ENCODE results near the gene TMEM43. TPM values are rescaled to one million over a fixed set of nuclear protein-coding genes. Genes with fewer than 3 reads are reported as not detected.

TMEM43 gene
- total RNA-seq, 1 donor from 2014 or later, result 39.2 TPM

DNA sequence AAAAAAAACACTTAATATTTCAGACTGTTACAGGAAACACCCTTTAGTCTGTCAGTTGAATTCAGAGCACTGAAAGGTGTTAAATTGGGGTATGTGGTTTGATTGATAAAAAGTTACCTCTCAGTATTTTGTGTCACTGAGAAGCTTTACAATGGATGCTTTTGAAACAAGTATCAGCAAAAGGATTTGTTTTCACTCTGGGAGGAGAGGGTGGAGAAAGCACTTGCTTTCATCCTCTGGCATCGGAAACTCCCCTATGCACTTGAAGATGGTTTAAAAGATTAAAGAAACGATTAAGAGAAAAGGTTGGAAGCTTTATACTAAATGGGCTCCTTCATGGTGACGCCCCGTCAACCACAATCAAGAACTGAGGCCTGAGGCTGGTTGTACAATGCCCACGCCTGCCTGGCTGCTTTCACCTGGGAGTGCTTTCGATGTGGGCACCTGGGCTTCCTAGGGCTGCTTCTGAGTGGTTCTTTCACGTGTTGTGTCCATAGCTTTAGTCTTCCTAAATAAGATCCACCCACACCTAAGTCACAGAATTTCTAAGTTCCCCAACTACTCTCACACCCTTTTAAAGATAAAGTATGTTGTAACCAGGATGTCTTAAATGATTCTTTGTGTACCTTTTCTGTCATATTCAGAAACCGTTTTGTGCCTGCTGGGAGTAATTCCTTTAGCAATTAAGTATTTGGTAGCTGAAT, 17.9 kb downstream of the TMEM43 start:
- intact Hi-C loops (cut with micrococcal nuclease), result no loop called here

DNA sequence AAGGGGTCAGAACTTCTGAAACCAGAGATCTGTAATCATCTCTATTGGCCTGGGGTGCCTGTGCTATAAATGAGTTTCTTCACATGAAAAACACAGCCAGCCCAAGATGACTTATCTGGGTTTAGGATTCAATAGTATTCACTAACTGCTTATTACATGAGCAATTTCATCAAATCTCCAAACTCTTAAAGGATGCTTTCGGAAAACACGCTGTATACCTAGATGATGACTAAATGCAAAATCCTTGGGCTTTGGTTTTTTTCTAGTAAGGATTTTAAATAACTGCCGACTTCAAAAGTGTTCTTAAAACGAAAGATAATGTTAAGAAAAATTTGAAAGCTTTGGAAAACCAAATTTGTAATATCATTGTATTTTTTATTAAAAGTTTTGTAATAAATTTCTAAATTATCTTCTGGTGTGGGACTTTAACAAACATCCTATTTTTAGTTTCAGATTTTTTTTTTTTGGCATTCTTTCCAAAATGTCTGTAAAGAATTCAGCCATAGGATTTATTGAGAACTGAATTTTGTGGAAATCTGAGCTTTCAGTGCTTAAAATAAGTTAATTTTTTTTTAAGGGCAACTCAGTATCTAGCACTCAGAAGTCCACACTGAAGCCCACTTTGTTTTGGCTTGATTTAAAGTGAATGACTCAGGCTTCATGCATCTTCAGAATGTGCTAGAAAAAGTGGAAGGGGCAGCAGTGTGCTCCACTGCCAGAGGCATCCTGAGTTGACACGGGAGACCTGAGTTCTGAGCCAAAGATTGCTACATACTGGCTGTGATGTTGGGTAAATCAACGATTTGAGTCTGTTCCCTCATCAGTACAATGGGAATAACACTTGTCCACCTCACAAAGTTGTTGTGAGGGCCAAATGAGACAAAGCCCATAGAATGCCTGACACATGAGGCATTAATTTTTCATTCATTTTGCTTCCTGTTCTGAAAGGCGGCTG, 18.7 kb downstream of the TMEM43 start:
- no peak for DNase-seq (ENCODE audit: low spot score)

More for the DNA sequence above, 17.9 kb downstream of the TMEM43 start:
- peak; percentile 59 for DNase-seq (ENCODE audit: low spot score)
- Mint-ChIP-seq H3K9me3 (no peaks in the 10 kb centered on the region), H3K4me3 (ENCODE audit: low read depth) (no peak overlapping the region), H3K36me3 (ENCODE audit: low read depth) (peaks cover 66% of the 10 kb centered on the region), H3K27ac (peak overlapping the region; percentile 85), H3K4me1 (ENCODE audit: low read depth) (peaks cover 29% of the 10 kb centered on the region), H3K27me3 (ENCODE audit: low read depth) (no peaks in the 10 kb centered on the region)

DNA sequence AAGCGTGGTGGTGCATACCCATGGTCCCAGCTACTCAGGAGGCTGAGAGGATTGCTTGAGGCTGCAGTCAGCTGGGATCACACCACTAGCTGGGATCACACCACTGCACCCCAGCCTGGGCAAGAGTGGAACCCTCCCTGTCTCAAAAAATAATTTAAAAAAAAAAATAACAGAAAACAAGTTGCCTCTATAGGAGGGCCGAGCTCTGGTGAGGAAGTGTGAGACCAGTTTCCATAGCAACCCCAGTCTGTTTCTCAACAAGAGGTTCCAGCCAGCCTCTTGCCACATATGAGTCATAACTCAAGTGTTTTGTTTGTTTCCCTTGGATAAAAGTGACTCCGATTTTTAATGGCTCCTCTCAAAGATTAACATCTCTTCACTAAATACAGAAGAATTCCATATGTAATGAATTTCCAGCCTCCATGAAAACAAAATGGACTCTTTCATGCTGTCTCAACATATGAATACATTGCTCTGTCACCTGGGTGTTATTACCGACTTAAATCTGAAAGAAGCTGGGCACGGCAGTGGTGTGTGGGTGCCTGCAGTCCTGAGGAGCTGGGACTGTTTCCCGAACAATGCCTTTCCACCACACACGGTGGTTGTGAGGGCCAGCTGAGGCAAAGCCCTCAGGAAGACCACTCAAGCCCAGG, 19.7 kb downstream of the TMEM43 start:
- peaks cover 56% of the 10 kb centered on the region for H3K36me3 Mint-ChIP-seq (ENCODE audit: low read depth)

More for the DNA sequence above, 18.7 kb downstream of the TMEM43 start:
- intact Hi-C loops (cut with micrococcal nuclease), result loop anchor here (1.0 kb wide), 2 partner anchors 18 to 35 kb away; partner anchors contain the start of genes LSM3, TMEM43 and XPC
- H3K9me3 Mint-ChIP-seq, result no peaks in the 10 kb centered on the region
- peak overlapping the region; percentile 85 for H3K27ac Mint-ChIP-seq
- no peaks in the 10 kb centered on the region for H3K27me3 Mint-ChIP-seq (ENCODE audit: low read depth)
- peaks cover 59% of the 10 kb centered on the region for H3K36me3 Mint-ChIP-seq (ENCODE audit: low read depth)
- no peak overlapping the region for H3K4me3 Mint-ChIP-seq (ENCODE audit: low read depth)
- H3K4me1 Mint-ChIP-seq (ENCODE audit: low read depth), result peaks cover 29% of the 10 kb centered on the region

DNA sequence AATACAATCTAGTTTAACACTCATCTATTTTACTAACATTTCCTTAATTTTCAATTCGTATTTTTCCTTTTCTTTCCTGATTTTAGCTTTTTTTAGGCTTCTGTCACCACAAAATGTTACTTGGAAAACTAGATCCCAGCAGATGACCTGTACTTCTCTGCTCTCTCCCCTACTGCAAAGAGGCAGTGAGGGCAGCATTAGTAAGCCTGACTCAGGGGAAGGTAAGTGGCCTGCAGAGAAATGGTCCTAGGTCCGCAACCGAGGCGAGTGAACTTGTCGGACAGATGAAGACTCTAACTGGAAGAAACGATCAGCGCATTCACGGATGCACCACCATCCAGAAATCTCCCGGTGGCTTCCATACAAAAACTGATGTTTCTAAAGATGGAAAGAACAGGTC, 20.4 kb downstream of the TMEM43 start:
- H3K4me1 Mint-ChIP-seq (ENCODE audit: low read depth), result peaks cover 29% of the 10 kb centered on the region
- no peak overlapping the region for H3K4me3 Mint-ChIP-seq (ENCODE audit: low read depth)
- H3K27me3 Mint-ChIP-seq (ENCODE audit: low read depth), result no peaks in the 10 kb centered on the region
- no peak for DNase-seq (ENCODE audit: low spot score)
- H3K9me3 Mint-ChIP-seq, result no peaks in the 10 kb centered on the region
- H3K36me3 Mint-ChIP-seq (ENCODE audit: low read depth), result peaks cover 54% of the 10 kb centered on the region
- peak overlapping the region; percentile 81 for H3K27ac Mint-ChIP-seq
- intact Hi-C loops (cut with micrococcal nuclease), result no loop called here

More for the DNA sequence above, 19.7 kb downstream of the TMEM43 start:
- DNase-seq (ENCODE audit: low spot score), result peak; percentile 73
- Mint-ChIP-seq H3K4me1 (ENCODE audit: low read depth) (peaks cover 29% of the 10 kb centered on the region), H3K9me3 (no peaks in the 10 kb centered on the region), H3K27ac (peak overlapping the region; percentile 85), H3K4me3 (ENCODE audit: low read depth) (peak overlapping the region; percentile 15), H3K27me3 (ENCODE audit: low read depth) (no peaks in the 10 kb centered on the region)
- intact Hi-C loops (cut with micrococcal nuclease), result loop anchor here (1.0 kb wide), 2 partner anchors 19 to 34 kb away; partner anchors contain the start of genes LSM3, TMEM43 and XPC

DNA sequence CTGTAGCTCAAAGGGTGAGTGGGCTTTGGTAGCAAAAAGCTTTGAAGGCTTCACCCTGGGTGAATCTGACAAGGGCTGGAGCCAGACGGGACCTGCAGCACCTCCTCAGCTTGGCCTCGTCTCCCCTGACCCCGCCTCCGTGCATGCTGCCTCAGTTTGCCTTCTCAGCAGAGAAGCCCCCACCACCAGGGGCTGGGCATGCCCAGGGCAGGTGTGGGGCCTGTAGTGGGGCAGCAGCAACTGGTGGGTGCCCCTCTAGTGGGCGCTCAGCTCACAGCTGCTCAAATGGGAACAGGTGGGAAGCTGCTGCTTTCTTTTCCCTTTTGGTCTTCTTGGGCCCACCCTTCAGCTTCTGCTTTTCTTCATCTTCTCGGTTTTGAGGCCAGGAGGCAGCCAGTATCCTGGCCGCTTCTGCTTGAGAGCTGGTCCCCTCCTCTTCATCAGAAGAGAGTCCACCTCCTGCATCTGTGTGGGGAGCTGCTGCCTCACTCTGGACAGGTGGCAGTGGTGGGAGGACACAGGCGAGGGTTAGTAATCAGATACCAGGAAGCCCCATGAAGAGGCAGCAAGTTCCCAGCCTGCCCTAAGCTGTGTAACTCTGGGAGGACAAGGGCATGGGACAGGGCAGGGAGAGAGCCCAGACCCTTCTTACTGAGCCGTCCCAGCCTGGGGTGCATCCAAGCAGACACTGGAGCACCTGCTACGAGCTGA, 21.0 kb downstream of the TMEM43 start:
- no peak for DNase-seq (ENCODE audit: low spot score)

DNA sequence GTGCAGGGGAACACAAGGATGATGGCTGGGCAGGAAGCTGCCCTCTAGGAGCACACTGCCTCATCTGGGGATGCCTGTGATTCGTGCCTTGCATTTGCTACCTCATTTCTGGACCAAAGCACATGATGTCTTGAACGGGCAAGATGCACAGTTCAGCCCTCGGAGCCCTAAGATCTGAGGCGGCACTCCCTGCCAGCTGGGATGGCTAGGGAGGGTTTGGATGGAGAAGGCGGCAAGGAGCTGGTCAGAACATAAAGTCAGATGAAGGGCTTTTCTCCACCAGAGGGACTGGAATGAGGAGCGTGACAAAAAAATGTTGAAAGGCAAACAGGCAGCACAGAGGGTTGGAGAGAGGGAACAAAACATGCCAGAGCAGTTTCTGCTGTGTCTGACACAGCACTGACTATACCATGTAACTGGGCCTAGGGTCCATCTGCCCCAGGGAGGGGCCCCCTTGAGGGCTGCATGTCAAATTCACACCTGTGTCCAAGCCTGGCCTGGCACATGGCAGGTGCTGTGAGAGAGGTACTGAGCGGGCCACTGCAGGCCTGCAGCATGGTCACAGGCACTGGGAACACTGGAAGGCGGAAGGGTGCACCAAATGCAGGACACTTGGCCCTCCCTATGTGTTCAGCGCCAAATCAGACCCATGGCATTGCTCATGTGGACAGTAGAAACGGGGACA, 21.7 kb downstream of the TMEM43 start:
- peaks cover 44% of the 10 kb centered on the region for H3K36me3 Mint-ChIP-seq (ENCODE audit: low read depth)

More for the DNA sequence above, 21.0 kb downstream of the TMEM43 start:
- no peaks in the 10 kb centered on the region for H3K9me3 Mint-ChIP-seq
- peaks cover 29% of the 10 kb centered on the region for H3K4me1 Mint-ChIP-seq (ENCODE audit: low read depth)
- intact Hi-C loops (cut with micrococcal nuclease), result no loop called here
- peak overlapping the region; percentile 40 for H3K27ac Mint-ChIP-seq
- H3K4me3 Mint-ChIP-seq (ENCODE audit: low read depth), result no peak overlapping the region
- H3K36me3 Mint-ChIP-seq (ENCODE audit: low read depth), result peaks cover 50% of the 10 kb centered on the region
- no peaks in the 10 kb centered on the region for H3K27me3 Mint-ChIP-seq (ENCODE audit: low read depth)

DNA sequence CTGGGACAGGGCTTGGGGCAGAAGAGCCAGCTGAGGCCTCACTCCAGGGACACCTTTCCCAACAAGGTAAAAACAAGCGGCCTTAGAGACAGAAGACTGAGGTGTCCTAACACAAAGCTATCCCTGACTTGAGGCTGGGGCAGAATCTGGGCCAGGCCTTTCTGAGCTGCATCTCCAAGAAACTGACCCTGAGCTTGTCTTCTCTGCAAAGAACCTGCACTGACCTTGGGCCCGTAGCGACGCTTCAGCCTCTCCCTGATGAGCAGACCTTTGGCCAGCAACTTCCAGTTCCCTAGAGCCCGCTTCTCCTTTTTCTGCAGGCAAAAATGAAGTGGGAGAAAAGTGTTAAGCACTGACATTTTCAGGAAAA, 22.2 kb downstream of the TMEM43 start:
- Mint-ChIP-seq H3K4me1 (ENCODE audit: low read depth) (peaks cover 25% of the 10 kb centered on the region), H3K4me3 (ENCODE audit: low read depth) (no peak overlapping the region), H3K27ac (no peak overlapping the region), H3K9me3 (no peaks in the 10 kb centered on the region), H3K27me3 (ENCODE audit: low read depth) (no peaks in the 10 kb centered on the region), H3K36me3 (ENCODE audit: low read depth) (peaks cover 39% of the 10 kb centered on the region)
- no peak for DNase-seq (ENCODE audit: low spot score)
- intact Hi-C loops (cut with micrococcal nuclease), result no loop called here

More for the DNA sequence above, 21.7 kb downstream of the TMEM43 start:
- H3K27ac Mint-ChIP-seq, result no peak overlapping the region
- intact Hi-C loops (cut with micrococcal nuclease), result no loop called here
- peaks cover 29% of the 10 kb centered on the region for H3K4me1 Mint-ChIP-seq (ENCODE audit: low read depth)
- no peak overlapping the region for H3K4me3 Mint-ChIP-seq (ENCODE audit: low read depth)
- DNase-seq (ENCODE audit: low spot score), result no peak
- H3K9me3 Mint-ChIP-seq, result no peaks in the 10 kb centered on the region
- no peaks in the 10 kb centered on the region for H3K27me3 Mint-ChIP-seq (ENCODE audit: low read depth)

DNA sequence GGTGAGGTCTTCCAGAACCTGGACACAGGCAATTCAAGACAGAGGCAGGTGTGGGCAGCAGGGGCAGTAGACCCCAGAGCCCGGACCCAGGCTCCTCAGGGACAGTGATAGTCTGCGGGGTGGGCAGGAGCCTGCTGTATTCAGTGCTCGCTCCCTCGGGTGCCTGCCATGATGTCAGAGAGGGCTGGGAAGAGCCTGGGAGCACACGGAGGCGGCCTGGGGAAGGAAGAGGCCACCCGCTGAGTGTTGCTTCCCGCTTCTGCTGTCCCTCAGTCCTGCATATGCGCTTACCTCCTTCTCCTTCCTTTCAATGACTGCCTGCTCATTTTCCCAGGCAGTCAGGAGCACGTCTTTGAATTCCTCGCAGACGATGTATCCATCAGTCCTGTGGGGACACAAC, 22.8 kb downstream of the TMEM43 start:
- H3K27me3 Mint-ChIP-seq (ENCODE audit: low read depth), result no peaks in the 10 kb centered on the region
- peaks cover 39% of the 10 kb centered on the region for H3K36me3 Mint-ChIP-seq (ENCODE audit: low read depth)
- intact Hi-C loops (cut with micrococcal nuclease), result no loop called here
- DNase-seq (ENCODE audit: low spot score), result no peak
- no peak overlapping the region for H3K4me3 Mint-ChIP-seq (ENCODE audit: low read depth)
- H3K9me3 Mint-ChIP-seq, result no peaks in the 10 kb centered on the region
- H3K27ac Mint-ChIP-seq, result no peak overlapping the region
- H3K4me1 Mint-ChIP-seq (ENCODE audit: low read depth), result peaks cover 19% of the 10 kb centered on the region

DNA sequence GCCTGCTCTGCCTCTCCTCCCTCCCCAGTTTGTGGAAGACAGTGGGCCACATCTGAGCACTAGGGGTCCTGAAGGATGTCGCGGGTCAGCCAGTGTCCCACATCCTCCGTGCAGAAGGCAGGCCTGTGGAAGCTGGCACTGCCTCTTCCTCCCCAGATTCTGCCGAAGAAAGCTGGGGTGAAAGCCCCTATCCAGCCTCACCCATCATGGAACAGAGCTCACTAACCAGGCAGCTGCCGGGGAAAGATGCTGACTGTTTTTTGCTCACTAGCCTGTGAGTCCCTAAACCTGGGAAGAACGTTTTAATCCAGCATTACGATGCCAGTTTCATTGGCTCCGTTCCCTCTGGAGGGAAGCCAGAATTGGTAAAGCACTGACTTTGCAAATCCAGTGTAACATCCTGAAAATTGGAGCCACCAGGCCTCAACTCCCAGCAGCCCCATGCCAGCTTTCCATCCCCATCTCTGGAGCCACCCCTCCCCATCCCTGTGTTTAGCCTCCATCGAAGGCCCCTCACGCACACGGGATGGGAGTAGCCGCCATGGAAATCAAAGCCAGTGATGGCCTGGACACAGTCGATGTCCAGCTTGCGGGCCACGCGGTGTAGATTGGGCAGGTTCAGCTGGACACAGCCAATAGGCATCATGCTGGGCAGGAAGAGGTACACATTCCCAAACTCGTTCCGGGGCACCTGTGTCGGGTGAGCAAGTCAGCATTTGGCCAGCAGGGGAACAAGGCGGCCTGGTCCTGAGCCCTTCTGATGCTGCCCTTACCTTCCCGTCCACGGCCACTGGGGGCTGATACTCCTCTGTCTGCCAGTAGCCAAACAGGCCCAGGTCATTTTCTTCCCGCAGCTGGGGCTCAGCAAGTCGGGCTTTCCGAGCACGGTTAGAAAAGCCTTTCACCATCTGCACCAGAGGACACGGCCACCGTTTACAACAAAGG, 23.5 kb downstream of the TMEM43 start:
- intact Hi-C loops (cut with micrococcal nuclease), result no loop called here

DNA sequence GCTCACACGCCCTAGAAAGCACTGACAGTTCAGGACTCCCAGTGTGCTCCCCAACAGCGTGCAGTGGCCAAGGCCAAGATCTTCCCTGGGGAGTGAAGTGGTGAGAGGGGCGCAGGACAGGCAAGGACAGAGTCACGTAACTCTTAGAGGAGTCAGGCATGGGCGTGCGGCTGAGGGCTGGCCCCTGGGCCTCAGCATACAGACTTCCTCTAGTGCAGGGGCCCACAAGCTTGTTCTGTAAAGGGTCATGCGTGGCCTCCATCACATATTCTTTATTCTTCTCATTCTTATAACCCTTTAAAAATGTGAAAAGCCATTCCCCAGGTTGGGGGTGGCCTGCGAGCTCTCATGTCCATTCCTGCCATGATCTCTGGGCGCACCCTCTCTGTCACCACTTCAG, 25.2 kb downstream of the TMEM43 start:
- no peak for DNase-seq (ENCODE audit: low spot score)
- no peaks in the 10 kb centered on the region for H3K9me3 Mint-ChIP-seq
- no peaks in the 10 kb centered on the region for H3K27me3 Mint-ChIP-seq (ENCODE audit: low read depth)
- H3K36me3 Mint-ChIP-seq (ENCODE audit: low read depth), result peaks cover 45% of the 10 kb centered on the region
- peaks cover 4% of the 10 kb centered on the region for H3K4me1 Mint-ChIP-seq (ENCODE audit: low read depth)
- H3K27ac Mint-ChIP-seq, result no peak overlapping the region
- H3K4me3 Mint-ChIP-seq (ENCODE audit: low read depth), result no peak overlapping the region
- intact Hi-C loops (cut with micrococcal nuclease), result no loop called here

More for the DNA sequence above, 23.5 kb downstream of the TMEM43 start:
- Mint-ChIP-seq H3K4me3 (ENCODE audit: low read depth) (no peak overlapping the region), H3K36me3 (ENCODE audit: low read depth) (peaks cover 36% of the 10 kb centered on the region), H3K27me3 (ENCODE audit: low read depth) (no peaks in the 10 kb centered on the region), H3K4me1 (ENCODE audit: low read depth) (peaks cover 14% of the 10 kb centered on the region), H3K27ac (no peak overlapping the region), H3K9me3 (no peaks in the 10 kb centered on the region)
- no peak for DNase-seq (ENCODE audit: low spot score)
